Peyer's patch (tissue), 4 donors: ENCODE measurements around the gene NMRK1. TPM values are rescaled to one million over a fixed set of nuclear protein-coding genes. Genes with fewer than 3 reads are reported as not detected.

ENCODE experiments used
- DNase-seq, 3 donors: peaks; one replicate each; pipeline ENCODE4 v3.0.0-alpha.2; 2017 to 2019
- H3K27ac ChIP-seq, 4 donors: fragments of 200-600 bp; sonication (generic); one replicate each; pipeline ENCODE4 v1.5.1; 2016 to 2019
- H3K27me3 ChIP-seq, 2 donors: fragments of 200-600 bp; sonication (generic); one replicate each; pipeline ENCODE4 v1.5.1; 2019
- H3K36me3 ChIP-seq, 3 donors: fragments of 200-600 bp; sonication (generic); one replicate each; pipeline ENCODE4 v1.5.1; 2016 to 2019
- H3K4me1 ChIP-seq, 4 donors: fragments of 200-600 bp; sonication (generic); one replicate each; pipeline ENCODE4 v1.5.1; 2016 to 2019
- H3K4me3 ChIP-seq, 4 donors: fragments of 200-600 bp; sonication (generic); 1 replicate in 3 of 4; 2 replicates in 1 of 4; pipeline ENCODE4 v1.5.1; 2016 to 2019; ENCODE audit warnings: mild to moderate bottlenecking in 1 of 4
- H3K9me3 ChIP-seq, 4 donors: fragments of 200-600 bp; sonication (generic); one replicate each; pipeline ENCODE4 v1.5.1; 2016 to 2019; ENCODE audit warnings: mild to moderate bottlenecking in 1 of 4
- CTCF ChIP-seq, 6 experiments: fragments of 450-650 bp in 4 of 6; fragments of 200-600 bp in 2 of 6; sonication (generic) in 1 of 6; IDR thresholded peaks; one replicate each; pipeline ENCODE4 v1.5.1; 2017 to 2019; ENCODE audit warnings: antibody characterized with exemption in 6 of 6, mild to moderate bottlenecking in 3 of 6, moderate library complexity in 1 of 6
- POLR2A ChIP-seq, 2 donors: fragments of 450-650 bp; IDR thresholded peaks; one replicate each; pipeline ENCODE4 v1.5.1; 2017; ENCODE audit warnings: antibody characterized with exemption in 2 of 2, mild to moderate bottlenecking in 2 of 2, moderate library complexity in 2 of 2
- total RNA-seq, 4 donors: library from RNA; depleted of rRNA; stranded (reverse); fragments of >200 nt; gene quantifications; one replicate each; pipeline ENCODE4 v1.1.0, GENCODE V29; 2016

Gene NMRK1
- total RNA-seq, 4 donors from 2014 or later, result 14.9 to 36.8 (median 26.5) TPM

GRCh38 chr9:75046725-75047345, 41.1 kb downstream of the NMRK1 start:
- DNase-seq, result no peak
- Histone ChIP-seq H3K4me1 (no peaks in the 10 kb centered on the region), H3K36me3 (no peaks in the 10 kb centered on the region), H3K27ac (no peak overlapping the region), H3K9me3 (no peaks in the 10 kb centered on the region), H3K4me3 (no peak overlapping the region), H3K27me3 (no peaks in the 10 kb centered on the region)
- TF ChIP-seq CTCF (IDR thresholded peaks at IDR 0.05), result no peak

- TF ChIP-seq CTCF (IDR thresholded peaks at IDR 0.05) (no peak), POLR2A (IDR thresholded peaks at IDR 0.05) (no peak)
- DNase-seq, result no peak
- Histone ChIP-seq H3K36me3 (no peaks in the 10 kb centered on the region), H3K27me3 (no peaks in the 10 kb centered on the region), H3K27ac (no peak overlapping the region), H3K4me1 (no peaks in the 10 kb centered on the region), H3K9me3 (no peaks in the 10 kb centered on the region), H3K4me3 (no peak overlapping the region)
These were observed 46.9 kb downstream of the NMRK1 start for GRCh38 chr9:75041041-75041440.

GRCh38 chr9:75039801-75040200, 48.2 kb downstream of the NMRK1 start:
- Histone ChIP-seq H3K4me1 (no peaks in the 10 kb centered on the region), H3K9me3 (no peaks in the 10 kb centered on the region), H3K4me3 (no peak overlapping the region), H3K36me3 (no peaks in the 10 kb centered on the region), H3K27me3 (no peaks in the 10 kb centered on the region), H3K27ac (no peak overlapping the region)
- TF ChIP-seq CTCF (IDR thresholded peaks at IDR 0.05), result no peak
- no peak for TF ChIP-seq POLR2A (IDR thresholded peaks at IDR 0.05)
- DNase-seq, result no peak

- Histone ChIP-seq H3K4me3 (no peak overlapping the region), H3K27ac (no peak overlapping the region), H3K9me3 (no peaks in the 10 kb centered on the region), H3K27me3 (no peaks in the 10 kb centered on the region), H3K4me1 (no peaks in the 10 kb centered on the region), H3K36me3 (no peaks in the 10 kb centered on the region)
- DNase-seq, result no peak
- TF ChIP-seq POLR2A (IDR thresholded peaks at IDR 0.05), result no peak
- no peak for TF ChIP-seq CTCF (IDR thresholded peaks at IDR 0.05)
These were observed 48.9 kb downstream of the NMRK1 start for GRCh38 chr9:75039009-75039408.

GRCh38 chr9:75036793-75037192, 51.2 kb downstream of the NMRK1 start:
- no peak for DNase-seq
- H3K36me3 ChIP-seq, result no peaks in the 10 kb centered on the region
- no peaks in the 10 kb centered on the region for H3K9me3 ChIP-seq
- no peak overlapping the region for H3K27ac ChIP-seq
- H3K4me3 ChIP-seq, result no peak overlapping the region
- H3K4me1 ChIP-seq, result no peaks in the 10 kb centered on the region
- TF ChIP-seq CTCF (IDR thresholded peaks at IDR 0.05) (no peak), POLR2A (IDR thresholded peaks at IDR 0.05) (no peak)
- H3K27me3 ChIP-seq, result no peaks in the 10 kb centered on the region
